GM18519 (cell line): Measurements from ENCODE around the gene FSTL4.

Experiments
- ATAC-seq: cut with Tn5 transposase; IDR thresholded peaks from one replicate; pipeline ENCODE4 v1.9.1; 2021; ENCODE audit warnings: mild to moderate bottlenecking, moderate library complexity; ENCODE audit not compliant: unreplicated experiment, low FRiP score

Gene FSTL4

DNA sequence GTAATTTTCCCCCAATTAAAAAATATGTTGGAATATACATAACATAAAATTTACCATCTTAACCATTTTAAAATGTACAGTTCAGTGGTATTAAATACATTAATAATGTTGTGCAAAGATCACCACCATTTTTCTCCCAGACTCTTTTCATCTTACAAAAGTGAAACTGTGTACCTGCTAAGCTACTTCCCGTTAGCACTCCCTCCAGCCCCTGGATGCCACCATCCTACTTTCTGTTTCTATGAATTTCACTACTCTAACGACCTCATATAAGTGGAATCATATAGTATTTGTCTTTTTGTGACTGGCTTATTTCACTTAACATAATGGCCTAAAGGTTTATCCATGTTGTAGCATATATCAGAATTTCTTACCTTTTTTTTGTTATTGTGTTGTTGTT lies 447.6 kb downstream of the FSTL4 start:
- ATAC-seq: no peak

DNA sequence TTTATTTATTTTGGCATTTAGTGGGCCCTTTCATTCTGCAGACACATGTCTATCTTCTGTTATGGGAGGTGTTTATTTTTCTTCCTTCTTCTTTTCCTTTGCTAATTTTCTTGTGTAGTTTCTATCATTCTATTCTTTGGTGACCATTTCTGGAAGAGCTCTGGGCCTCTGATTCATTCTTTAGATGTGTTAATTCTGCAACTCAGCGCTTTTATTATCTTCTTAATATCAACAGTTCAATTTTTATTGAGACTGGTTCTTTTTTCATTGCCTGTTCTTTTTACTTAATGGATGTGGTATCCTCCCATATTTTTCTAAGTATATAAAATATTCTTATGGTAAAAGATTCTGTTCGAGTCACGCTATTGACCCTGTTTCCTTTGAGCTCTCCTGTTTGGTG lies 448.5 kb downstream of the FSTL4 start:
- no peak for ATAC-seq

DNA sequence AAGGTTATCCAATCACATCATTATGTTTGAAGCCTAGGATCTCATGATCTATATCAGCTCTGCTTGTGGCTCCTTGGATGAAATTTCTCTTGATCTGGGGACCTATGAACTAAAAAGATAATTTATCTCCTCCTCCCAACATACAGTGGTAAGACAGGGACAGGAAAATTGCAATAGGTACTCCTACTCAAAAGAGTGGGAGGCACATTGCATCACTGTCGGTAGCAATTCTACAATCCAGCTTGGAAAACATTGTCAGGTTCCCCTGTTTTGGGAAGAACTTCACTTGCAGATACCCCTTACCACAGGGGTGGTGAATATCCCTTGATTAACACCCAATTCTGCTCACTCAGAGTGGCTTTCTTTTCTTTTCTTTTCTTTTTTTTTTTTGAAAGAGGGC lies 452.8 kb downstream of the FSTL4 start:
- ATAC-seq: no peak

DNA sequence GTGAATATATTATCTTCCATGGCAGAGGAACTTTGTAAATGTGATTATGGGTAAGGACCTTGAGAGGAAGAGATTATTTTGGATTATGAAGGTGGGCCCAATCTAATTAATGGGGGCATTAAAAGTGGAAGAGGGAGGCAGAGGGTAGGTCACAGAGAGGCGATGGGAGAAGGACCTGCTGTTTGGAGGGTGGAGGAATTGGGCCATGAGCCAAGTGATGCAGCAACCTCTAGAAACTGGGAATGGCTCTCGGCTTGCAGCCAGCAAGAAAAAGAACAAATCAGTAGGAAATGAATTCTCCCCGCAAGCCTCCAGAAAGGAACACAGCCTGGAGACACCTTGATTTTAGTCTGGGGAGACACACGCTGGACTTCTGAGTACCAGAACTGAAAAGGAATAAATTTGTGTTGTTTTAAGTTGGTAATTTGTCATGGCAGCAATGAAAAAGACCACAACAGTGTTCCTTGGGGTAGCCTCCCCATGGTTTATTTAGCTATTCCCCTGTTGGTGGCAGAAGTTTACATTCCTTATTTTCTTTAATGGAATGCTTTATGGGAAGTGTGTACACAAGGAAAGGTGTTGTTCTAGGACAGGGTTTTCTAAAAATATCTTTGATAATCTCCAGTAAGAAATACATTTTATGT lies 456.9 kb downstream of the FSTL4 start:
- ATAC-seq: no peak

DNA sequence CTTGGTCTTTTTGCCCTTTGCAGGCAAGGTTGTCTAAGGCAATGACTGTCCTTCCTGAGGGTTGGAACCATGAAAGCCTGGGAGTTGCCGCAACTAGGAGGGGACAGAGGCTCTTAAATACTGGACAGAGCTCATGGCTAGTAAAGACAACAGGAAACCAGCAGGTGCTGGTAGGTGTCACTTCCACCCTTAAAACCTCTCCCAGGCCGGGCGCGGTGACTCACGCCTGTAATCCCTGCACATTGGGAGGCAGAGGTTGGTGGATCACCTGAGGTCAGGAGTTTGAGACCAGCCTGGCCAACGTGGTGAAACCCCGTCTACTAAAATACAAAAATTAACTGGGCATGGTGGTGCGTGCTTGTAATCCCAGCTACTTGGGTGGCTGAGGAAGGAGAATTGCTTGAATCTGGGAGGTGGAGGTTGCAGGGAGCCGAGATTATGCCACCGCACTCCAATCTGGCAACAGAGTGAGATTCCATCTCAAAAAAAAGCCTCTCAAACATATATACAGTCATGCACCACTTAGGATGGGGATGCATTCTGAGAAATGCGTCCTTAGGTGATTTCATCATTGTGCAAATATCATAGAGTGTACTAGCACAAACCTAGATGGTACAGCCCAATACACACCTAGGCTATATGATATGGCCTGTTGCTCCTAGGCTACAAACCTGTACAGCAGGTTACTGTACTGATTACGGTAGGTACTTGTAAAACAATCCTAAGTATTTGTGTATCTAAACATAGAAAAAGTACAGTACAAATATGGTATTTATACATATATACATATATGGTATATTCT lies 457.9 kb downstream of the FSTL4 start:
- no peak for ATAC-seq

DNA sequence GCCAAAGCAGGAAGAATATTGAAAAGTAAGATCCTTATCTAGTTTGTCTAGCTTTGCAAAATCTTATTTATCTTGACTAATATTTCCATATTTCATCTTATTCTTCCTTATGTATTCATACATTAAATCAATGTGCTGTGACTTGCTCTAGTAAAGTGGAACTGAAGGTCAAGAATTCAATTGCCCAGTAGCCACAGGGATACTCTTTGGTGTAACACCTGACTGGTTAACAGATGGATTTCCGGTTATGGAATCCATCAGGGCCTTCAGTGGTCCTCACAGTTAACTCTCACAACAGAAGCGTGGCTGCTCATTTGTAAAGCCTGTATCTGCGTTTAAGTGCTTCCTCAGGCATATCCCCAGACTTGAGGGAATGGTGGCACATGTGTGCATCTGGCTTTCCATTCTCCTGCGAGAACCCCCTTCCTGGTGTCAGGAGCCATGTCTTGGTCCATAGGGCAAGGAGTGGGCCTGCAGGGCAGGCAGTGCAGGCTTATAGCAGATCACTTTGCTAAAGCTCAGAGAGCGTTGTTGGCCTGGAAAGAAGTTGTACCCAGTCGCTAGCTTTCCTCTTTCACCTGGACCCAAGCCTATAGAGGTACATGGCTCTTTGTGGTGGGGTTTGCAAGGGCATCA lies 461.3 kb downstream of the FSTL4 start:
- ATAC-seq: no peak

DNA sequence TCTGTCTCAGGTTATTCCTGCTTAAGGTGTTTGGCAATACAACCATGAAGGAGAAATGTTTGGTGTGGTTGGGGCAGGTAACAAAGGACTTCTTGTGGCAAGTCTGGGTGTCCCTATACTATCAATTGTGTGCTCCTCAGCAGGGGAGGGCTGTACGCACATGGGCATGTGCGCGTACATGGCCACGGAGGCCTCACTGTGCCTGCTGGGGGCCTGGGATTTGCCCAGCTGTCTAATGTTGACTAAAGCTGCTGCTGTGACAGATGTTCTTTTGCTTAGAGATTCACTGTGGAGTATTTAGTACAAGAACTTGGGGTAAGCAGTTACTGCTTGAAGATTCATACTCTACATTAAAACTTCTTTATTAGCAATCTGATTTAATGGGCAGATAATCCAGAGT lies 463.0 kb downstream of the FSTL4 start:
- no peak for ATAC-seq

DNA sequence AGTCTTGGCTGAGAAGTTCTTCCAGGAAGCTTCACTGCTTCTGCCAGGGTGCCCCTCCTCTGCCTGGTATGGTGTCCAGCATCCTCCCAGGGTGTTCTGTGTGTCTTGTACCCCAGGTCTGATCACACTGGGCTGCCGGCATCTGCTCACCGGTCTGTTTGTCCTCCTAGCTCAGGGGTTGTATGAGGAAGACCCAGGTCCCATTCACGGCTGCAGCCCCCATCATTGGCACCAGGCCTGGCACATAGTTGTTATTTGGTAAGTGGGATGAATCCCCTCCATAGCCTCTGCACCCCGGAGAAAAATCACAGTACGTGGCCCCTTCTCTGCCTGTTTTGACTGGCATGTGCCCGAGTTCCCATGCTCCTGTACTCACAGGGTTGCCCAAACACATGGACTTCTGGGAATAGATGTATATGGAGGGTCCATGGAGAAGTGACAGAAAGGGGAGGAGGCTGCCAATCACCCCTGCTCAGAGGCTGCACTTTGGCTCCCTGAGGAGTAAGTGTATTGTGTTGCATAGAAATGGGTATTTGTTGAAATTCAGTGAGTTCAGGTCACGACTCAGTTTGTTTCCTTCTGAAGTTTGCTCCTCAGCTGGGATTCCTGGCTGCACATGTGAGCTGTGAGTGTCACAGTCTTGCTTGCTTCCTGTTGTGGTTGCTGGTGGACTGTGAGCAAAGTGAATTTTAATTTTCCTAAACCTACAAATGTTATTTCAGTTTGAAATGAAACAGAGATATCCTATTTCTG lies 464.4 kb downstream of the FSTL4 start:
- no peak for ATAC-seq

DNA sequence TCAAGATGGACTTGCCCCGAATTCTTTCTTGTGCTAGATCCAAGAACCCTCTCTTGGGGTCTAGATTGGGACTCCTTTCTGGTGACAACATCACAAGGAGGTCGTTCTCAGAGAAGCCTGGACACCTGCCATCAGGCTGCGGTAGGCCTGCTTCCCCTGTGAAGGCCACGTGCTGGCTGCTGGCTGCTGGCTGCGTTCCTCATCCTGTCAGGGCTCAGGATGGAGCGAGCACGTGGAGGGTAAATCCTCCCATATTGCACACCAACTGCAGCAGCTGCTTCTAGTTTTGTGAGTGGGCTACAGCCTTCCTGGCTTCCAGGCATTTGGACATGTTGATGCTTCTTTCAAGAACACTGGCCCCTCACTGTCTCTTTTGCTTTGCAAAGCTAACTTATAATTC lies 464.9 kb downstream of the FSTL4 start:
- no peak for ATAC-seq
